HFFc6 (cell line): Measurements from ENCODE around the gene AIM2. TPM values are rescaled to one million over a fixed set of nuclear protein-coding genes. Genes with fewer than 3 reads are reported as not detected.
A peak's percentile ranks its signal among the peaks of the same experiment; 100 is the strongest.
"Not testable (repeated sequence)": the region's sequence is repeated elsewhere in the genome, so short reads cannot be mapped to it uniquely, and the experiment has no call there.

ENCODE experiments used
- DNase-seq: peaks from one replicate; pipeline ENCODE4 v3.0.0-alpha.2; 2018
- H3K27ac Mint-ChIP-seq: 2 replicates; pipeline ENCODE4 v1.8.0; 2020; ENCODE audit warnings: mild to moderate bottlenecking, mixed read lengths
- H3K27me3 Mint-ChIP-seq: 2 replicates; pipeline ENCODE4 v1.8.0; 2021; ENCODE audit warnings: mild to moderate bottlenecking, moderate library complexity, mixed read lengths; ENCODE audit not compliant: insufficient read depth
- H3K36me3 Mint-ChIP-seq: 2 replicates; pipeline ENCODE4 v1.8.0; 2021; ENCODE audit warnings: low read depth, mixed read lengths
- H3K4me1 Mint-ChIP-seq: 2 replicates; pipeline ENCODE4 v1.8.0; 2020; ENCODE audit warnings: low read depth, mixed read lengths
- H3K4me3 Mint-ChIP-seq: 2 replicates; pipeline ENCODE4 v1.8.0; 2020; ENCODE audit warnings: mild to moderate bottlenecking, moderate library complexity, mixed read lengths
- H3K9me3 Mint-ChIP-seq: 2 replicates; pipeline ENCODE4 v1.8.0; 2020; ENCODE audit warnings: mild to moderate bottlenecking, mixed read lengths
- total RNA-seq, 6 experiments: library from RNA; stranded (reverse); fragmentation: NEBNext Ultra II Directional; extraction: Animal tissue kit (Norgen Biotek cat#: 25700); gene quantifications; 2 replicates in 1 of 6; 3 replicates in 5 of 6; pipeline ENCODE4 v1.2.3, GENCODE V29; 2021
- TF ChIP-seq, protein P1 (sequence below): fragments of 200-600 bp; sonication (generic); IDR thresholded peaks from 2 replicates; pipeline ENCODE4 v1.5.0; 2021; ENCODE audit warnings: antibody characterized with exemption, mild to moderate bottlenecking

Gene AIM2
- total RNA-seq, 6 experiments from 2014 or later, result 0.13 TPM; not detected in 5

DNA sequence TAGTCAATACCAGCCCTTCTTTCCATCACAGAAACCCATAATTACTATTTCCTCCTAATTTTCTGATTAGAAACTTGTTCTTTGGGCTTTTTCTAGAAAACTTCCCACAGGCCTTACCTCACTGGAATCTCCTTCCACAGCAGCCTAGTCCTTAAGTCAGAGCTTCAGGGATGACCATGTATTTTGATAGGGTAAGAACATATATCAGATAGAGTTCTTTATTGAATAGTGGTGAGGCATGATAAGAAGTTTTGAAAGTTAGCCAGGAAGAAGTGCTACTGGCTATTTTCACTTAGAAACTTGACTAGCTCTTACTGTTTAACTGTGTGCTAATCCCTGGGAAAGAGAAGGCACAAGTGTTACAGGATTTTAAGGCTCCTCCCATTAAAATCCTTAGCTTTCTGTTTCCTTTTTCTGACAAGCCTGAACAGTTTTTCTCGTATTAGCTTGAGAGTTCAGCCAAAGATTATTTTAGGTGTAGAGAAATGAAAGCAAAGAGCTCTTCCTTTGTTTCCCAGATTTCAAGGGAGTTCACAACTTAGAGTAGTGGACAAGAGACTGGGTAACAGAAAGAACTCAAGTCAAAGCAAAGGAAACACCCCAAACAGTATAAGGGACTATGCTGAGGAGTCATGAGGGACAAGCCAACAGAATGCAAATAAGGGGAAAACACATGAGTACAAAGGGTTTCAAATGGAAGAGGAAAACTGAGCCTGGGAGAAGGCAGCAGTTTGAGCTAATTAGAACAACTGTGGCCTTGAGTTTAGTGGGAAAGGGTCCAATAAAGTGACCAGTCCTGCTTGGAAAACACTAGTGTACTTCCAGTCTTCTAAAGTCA lies 37.2 kb upstream of the AIM2 start:
- H3K36me3 Mint-ChIP-seq, result no peaks in the 10 kb centered on the region
- H3K9me3 Mint-ChIP-seq, result no peaks in the 10 kb centered on the region
- DNase-seq, result no peak
- H3K27ac Mint-ChIP-seq, result no peak overlapping the region
- H3K4me1 Mint-ChIP-seq, result no peaks in the 10 kb centered on the region
- H3K4me3 Mint-ChIP-seq, result no peak overlapping the region
- TF ChIP-seq, protein P1, sequence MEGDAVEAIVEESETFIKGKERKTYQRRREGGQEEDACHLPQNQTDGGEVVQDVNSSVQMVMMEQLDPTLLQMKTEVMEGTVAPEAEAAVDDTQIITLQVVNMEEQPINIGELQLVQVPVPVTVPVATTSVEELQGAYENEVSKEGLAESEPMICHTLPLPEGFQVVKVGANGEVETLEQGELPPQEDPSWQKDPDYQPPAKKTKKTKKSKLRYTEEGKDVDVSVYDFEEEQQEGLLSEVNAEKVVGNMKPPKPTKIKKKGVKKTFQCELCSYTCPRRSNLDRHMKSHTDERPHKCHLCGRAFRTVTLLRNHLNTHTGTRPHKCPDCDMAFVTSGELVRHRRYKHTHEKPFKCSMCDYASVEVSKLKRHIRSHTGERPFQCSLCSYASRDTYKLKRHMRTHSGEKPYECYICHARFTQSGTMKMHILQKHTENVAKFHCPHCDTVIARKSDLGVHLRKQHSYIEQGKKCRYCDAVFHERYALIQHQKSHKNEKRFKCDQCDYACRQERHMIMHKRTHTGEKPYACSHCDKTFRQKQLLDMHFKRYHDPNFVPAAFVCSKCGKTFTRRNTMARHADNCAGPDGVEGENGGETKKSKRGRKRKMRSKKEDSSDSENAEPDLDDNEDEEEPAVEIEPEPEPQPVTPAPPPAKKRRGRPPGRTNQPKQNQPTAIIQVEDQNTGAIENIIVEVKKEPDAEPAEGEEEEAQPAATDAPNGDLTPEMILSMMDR, result no peak
- peaks cover 30% of the 10 kb centered on the region for H3K27me3 Mint-ChIP-seq

- not testable (repeated sequence) for H3K9me3 Mint-ChIP-seq, H3K4me3 Mint-ChIP-seq, DNase-seq
These were observed 26.5 kb upstream of the AIM2 start for GRCh38 chr1:159103021-159103420.

GRCh38 chr1:159100589-159100988 lies 24.0 kb upstream of the AIM2 start:
- no peaks in the 10 kb centered on the region for H3K4me1 Mint-ChIP-seq
- no peak overlapping the region for H3K4me3 Mint-ChIP-seq
- H3K36me3 Mint-ChIP-seq, result no peaks in the 10 kb centered on the region
- TF ChIP-seq, protein P1, result no peak
- H3K27me3 Mint-ChIP-seq, result peaks cover 26% of the 10 kb centered on the region
- no peak for DNase-seq
- no peak overlapping the region for H3K27ac Mint-ChIP-seq
- no peaks in the 10 kb centered on the region for H3K9me3 Mint-ChIP-seq

More at GRCh38 chr1:159103021-159103420, 26.5 kb upstream of the AIM2 start:
- H3K36me3 Mint-ChIP-seq, H3K27ac Mint-ChIP-seq, H3K4me1 Mint-ChIP-seq: not testable (repeated sequence)
- peaks cover 27% of the 10 kb centered on the region for H3K27me3 Mint-ChIP-seq

DNA sequence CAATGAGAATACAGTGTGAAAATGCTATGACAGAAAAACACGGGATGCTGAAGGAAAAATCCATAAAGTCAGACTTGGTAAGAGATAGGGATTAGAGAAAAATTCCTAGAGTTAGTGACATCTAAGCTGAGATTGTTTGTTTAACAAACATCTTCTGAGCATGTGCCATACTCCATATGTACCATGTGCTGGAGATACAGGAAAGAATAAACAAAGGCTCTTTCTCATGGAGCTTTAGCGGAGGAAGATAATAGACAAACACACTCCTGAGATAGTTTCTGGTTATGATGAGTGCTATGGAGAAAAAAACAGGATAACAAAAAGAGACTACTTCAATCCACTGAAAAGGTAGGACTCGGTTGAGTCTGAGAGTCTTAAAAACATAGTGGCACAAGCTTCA lies 22.0 kb upstream of the AIM2 start:
- no peak overlapping the region for H3K4me3 Mint-ChIP-seq

DNA sequence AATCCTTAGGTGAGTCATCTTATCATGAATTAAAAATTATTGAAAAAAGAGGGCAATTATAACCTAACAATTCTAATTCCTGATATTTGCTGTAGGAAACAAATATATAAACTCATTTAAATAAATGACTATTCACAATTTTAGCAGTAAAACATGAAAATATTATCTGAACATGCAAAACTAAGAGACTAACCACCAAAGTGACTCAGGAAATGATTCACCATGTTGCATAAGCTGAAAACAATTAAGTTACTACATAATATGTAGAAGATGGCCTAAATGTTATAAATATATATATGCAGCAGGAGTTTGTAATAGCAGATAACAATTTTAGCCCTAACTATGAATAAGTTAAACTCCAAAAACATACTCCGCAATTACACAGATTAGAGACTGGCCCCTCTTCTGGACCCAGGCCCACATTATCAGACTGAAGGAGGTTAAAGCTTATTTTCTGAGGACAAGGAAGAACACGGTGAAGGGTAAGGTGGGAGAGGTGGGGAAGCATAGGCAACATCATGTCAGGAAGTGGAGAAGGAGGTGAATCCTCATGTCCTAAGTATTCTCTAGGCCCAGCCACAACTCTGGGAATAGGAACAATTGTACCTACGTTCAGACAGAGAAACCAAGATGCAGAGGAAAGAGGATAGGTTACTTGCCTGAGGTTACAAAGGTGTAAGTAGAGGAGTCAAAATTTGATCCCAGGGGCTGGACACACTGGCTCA lies 15.6 kb upstream of the AIM2 start:
- Mint-ChIP-seq H3K36me3 (no peaks in the 10 kb centered on the region), H3K4me3 (peak overlapping the region; percentile 67), H3K27me3 (no peaks in the 10 kb centered on the region; the same call in 1 of the 2 replicates), H3K9me3 (no peaks in the 10 kb centered on the region), H3K4me1 (peaks cover 54% of the 10 kb centered on the region), H3K27ac (peak overlapping the region; percentile 90)
- DNase-seq, result peak; percentile 77
- TF ChIP-seq, protein P1, result no peak

More for the DNA sequence above, 22.0 kb upstream of the AIM2 start:
- Mint-ChIP-seq H3K36me3 (no peaks in the 10 kb centered on the region), H3K4me1 (no peaks in the 10 kb centered on the region), H3K27me3 (peaks cover 21% of the 10 kb centered on the region), H3K27ac (no peak overlapping the region), H3K9me3 (no peaks in the 10 kb centered on the region)
- DNase-seq, result no peak
- TF ChIP-seq, protein P1, result no peak

- H3K9me3 Mint-ChIP-seq, result no peaks in the 10 kb centered on the region
- peaks cover 57% of the 10 kb centered on the region for H3K4me1 Mint-ChIP-seq
- H3K27ac Mint-ChIP-seq, result peak overlapping the region; percentile 86
- TF ChIP-seq, protein P1, result no peak
- peak overlapping the region; percentile 67 for H3K4me3 Mint-ChIP-seq
- H3K36me3 Mint-ChIP-seq, result no peaks in the 10 kb centered on the region
- H3K27me3 Mint-ChIP-seq, result no peaks in the 10 kb centered on the region
- peak; percentile 28 for DNase-seq
These were observed 15.1 kb upstream of the AIM2 start for GRCh38 chr1:159091607-159092031.
